IPS-20b (cell line): Measurements from ENCODE around the gene SEC61B.
A peak's percentile ranks its signal among the peaks of the same experiment; 100 is the strongest.

Source experiments
- H3K27ac ChIP-seq: one replicate; pipeline ENCODE4 v1.5.1; 2013; ENCODE audit warnings: low read length
- H3K27me3 ChIP-seq: 2 replicates; pipeline ENCODE4 v1.6.1; 2013; ENCODE audit warnings: mild to moderate bottlenecking, low read length, inconsistent platforms; ENCODE audit not compliant: insufficient read depth
- H3K36me3 ChIP-seq: 2 replicates; pipeline ENCODE4 v1.6.1; 2013; ENCODE audit warnings: low read depth, mild to moderate bottlenecking, inconsistent platforms, low read length, moderate library complexity; ENCODE audit not compliant: insufficient read depth
- H3K4me1 ChIP-seq: 2 replicates; pipeline ENCODE4 v1.6.1; 2013; ENCODE audit warnings: mild to moderate bottlenecking, control low read depth, inconsistent platforms, low read length, moderate library complexity; ENCODE audit not compliant: insufficient read depth
- H3K4me3 ChIP-seq: 2 replicates; pipeline ENCODE4 v1.5.1; 2013; ENCODE audit warnings: mild to moderate bottlenecking, low read length, inconsistent platforms
- H3K9ac ChIP-seq: 2 replicates; pipeline ENCODE4 v1.6.1; 2013; ENCODE audit warnings: low read depth, mild to moderate bottlenecking, inconsistent platforms, low read length, moderate library complexity
- H3K9me3 ChIP-seq: 2 replicates; pipeline ENCODE4 v1.6.1; 2013; ENCODE audit warnings: mild to moderate bottlenecking, low read depth, low read length, inconsistent platforms; ENCODE audit not compliant: insufficient read depth

The SEC61B gene

GRCh38 chr9:99221621-99222415, at the start of gene SEC61B, which contains the start of gene ALG2:
Gene SEC61B (plus strand): TSS chr9:99222282. CDS start chr9:99222364, 82 bp downstream.
Gene ALG2 (minus strand): TSS chr9:99221942. CDS start chr9:99221894, 48 bp downstream.
- H3K27me3 ChIP-seq, result no peaks in the 10 kb centered on the region
- H3K9me3 ChIP-seq, result no peaks in the 10 kb centered on the region
- H3K4me3 ChIP-seq, result peak within 1 kb of the TSS; percentile 98
- H3K4me1 ChIP-seq, result peaks cover 3% of the 10 kb centered on the region; the same call in 1 of the 2 replicates
- H3K27ac ChIP-seq, result peak within 1 kb of the TSS; percentile 99
- peaks cover 51% of the 10 kb centered on the region for H3K36me3 ChIP-seq
- H3K9ac ChIP-seq, result peak within 1 kb of the TSS; percentile 92

- H3K4me3 ChIP-seq, result no peak overlapping the region
- no peak overlapping the region for H3K9ac ChIP-seq
- no peaks in the 10 kb centered on the region for H3K9me3 ChIP-seq
- peaks cover 46% of the 10 kb centered on the region for H3K4me1 ChIP-seq
- H3K27ac ChIP-seq, result no peak overlapping the region
- H3K36me3 ChIP-seq, result no peaks in the 10 kb centered on the region
- no peaks in the 10 kb centered on the region; the same call in 1 of the 2 replicates for H3K27me3 ChIP-seq
These were observed 48.2 kb upstream of the SEC61B start for GRCh38 chr9:99173570-99174504.

GRCh38 chr9:99176527-99177013, 45.5 kb upstream of the SEC61B start:
- Histone ChIP-seq H3K4me3 (no peak overlapping the region), H3K9me3 (no peaks in the 10 kb centered on the region), H3K27me3 (no peaks in the 10 kb centered on the region), H3K36me3 (no peaks in the 10 kb centered on the region), H3K9ac (no peak overlapping the region), H3K27ac (no peak overlapping the region), H3K4me1 (peaks cover 26% of the 10 kb centered on the region)

- no peaks in the 10 kb centered on the region for H3K27me3 ChIP-seq
- no peaks in the 10 kb centered on the region for H3K36me3 ChIP-seq
- no peaks in the 10 kb centered on the region for H3K9me3 ChIP-seq
- no peak overlapping the region for H3K27ac ChIP-seq
- H3K4me3 ChIP-seq, result no peak overlapping the region
- H3K4me1 ChIP-seq, result peaks cover 20% of the 10 kb centered on the region
- H3K9ac ChIP-seq, result no peak overlapping the region
These were observed 44.3 kb upstream of the SEC61B start for GRCh38 chr9:99177576-99178366.

- peaks cover 8% of the 10 kb centered on the region for H3K4me1 ChIP-seq
- no peak overlapping the region for H3K9ac ChIP-seq
- no peaks in the 10 kb centered on the region for H3K36me3 ChIP-seq
- no peak overlapping the region for H3K4me3 ChIP-seq
- H3K27me3 ChIP-seq, result no peaks in the 10 kb centered on the region
- no peaks in the 10 kb centered on the region for H3K9me3 ChIP-seq
- H3K27ac ChIP-seq, result no peak overlapping the region
These were observed 42.9 kb upstream of the SEC61B start for GRCh38 chr9:99178912-99179872.

GRCh38 chr9:99180199-99180598, 41.9 kb upstream of the SEC61B start:
- Histone ChIP-seq H3K9me3 (no peaks in the 10 kb centered on the region), H3K27ac (no peak overlapping the region), H3K36me3 (no peaks in the 10 kb centered on the region), H3K4me3 (no peak overlapping the region), H3K27me3 (no peaks in the 10 kb centered on the region), H3K4me1 (peaks cover 8% of the 10 kb centered on the region), H3K9ac (no peak overlapping the region)

- H3K9ac ChIP-seq, result no peak overlapping the region
These were observed 41.4 kb upstream of the SEC61B start for GRCh38 chr9:99180662-99181061.

GRCh38 chr9:99181206-99181605, 40.9 kb upstream of the SEC61B start:
- H3K27me3 ChIP-seq, result no peaks in the 10 kb centered on the region
- no peak overlapping the region for H3K9ac ChIP-seq
- no peak overlapping the region for H3K27ac ChIP-seq
- peaks cover 7% of the 10 kb centered on the region for H3K4me1 ChIP-seq
- H3K9me3 ChIP-seq, result no peaks in the 10 kb centered on the region
- no peaks in the 10 kb centered on the region for H3K36me3 ChIP-seq
- no peak overlapping the region for H3K4me3 ChIP-seq

More at GRCh38 chr9:99180662-99181061, 41.4 kb upstream of the SEC61B start:
- no peaks in the 10 kb centered on the region for H3K9me3 ChIP-seq
- no peaks in the 10 kb centered on the region for H3K27me3 ChIP-seq
- no peak overlapping the region for H3K4me3 ChIP-seq
- no peak overlapping the region for H3K27ac ChIP-seq
- H3K36me3 ChIP-seq, result no peaks in the 10 kb centered on the region
- peaks cover 8% of the 10 kb centered on the region for H3K4me1 ChIP-seq

GRCh38 chr9:99181621-99182020, 40.5 kb upstream of the SEC61B start:
- Histone ChIP-seq H3K27ac (no peak overlapping the region), H3K9ac (no peak overlapping the region)

GRCh38 chr9:99182356-99182755, 39.7 kb upstream of the SEC61B start:
- Histone ChIP-seq H3K4me1 (peaks cover 3% of the 10 kb centered on the region; the same call in 1 of the 2 replicates), H3K9ac (no peak overlapping the region), H3K27me3 (no peaks in the 10 kb centered on the region), H3K4me3 (no peak overlapping the region), H3K27ac (no peak overlapping the region), H3K9me3 (no peaks in the 10 kb centered on the region), H3K36me3 (no peaks in the 10 kb centered on the region)

More at GRCh38 chr9:99181621-99182020, 40.5 kb upstream of the SEC61B start:
- H3K27me3 ChIP-seq, result no peaks in the 10 kb centered on the region
- peaks cover 3% of the 10 kb centered on the region for H3K4me1 ChIP-seq
- no peak overlapping the region for H3K4me3 ChIP-seq
- H3K9me3 ChIP-seq, result no peaks in the 10 kb centered on the region
- no peaks in the 10 kb centered on the region for H3K36me3 ChIP-seq
